HG03520 (cell line): ENCODE data around the gene MSS51.

ENCODE experiments used
- ATAC-seq: cut with Tn5 transposase; IDR thresholded peaks from one replicate; pipeline ENCODE4 v1.9.1; 2021; ENCODE audit warnings: mild to moderate bottlenecking, moderate library complexity; ENCODE audit not compliant: unreplicated experiment

MSS51 gene

DNA sequence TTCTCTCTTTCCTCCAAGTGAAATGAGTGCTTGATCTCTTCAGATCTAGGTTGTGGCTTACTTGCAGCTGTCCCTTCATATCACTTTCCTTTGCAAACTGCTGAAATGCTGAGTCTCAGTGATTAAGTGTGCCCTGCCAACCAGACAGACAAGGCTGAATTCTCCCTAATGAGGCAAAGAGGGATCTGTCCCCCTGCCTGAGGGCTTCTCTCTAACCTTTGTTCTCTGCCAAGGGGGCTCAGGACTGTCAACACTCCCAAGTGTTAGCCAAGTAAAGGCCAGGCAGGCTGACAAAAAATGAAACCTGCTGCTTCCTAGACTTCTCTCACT is at the start of gene MSS51:
Gene MSS51, minus strand, starts transcription at position 24 of the 330 bp plus-strand sequence. CDS start 5,277 bp downstream, outside the sequence.
- ATAC-seq = no peak

- no peak for ATAC-seq
These were observed 46.8 kb upstream of the MSS51 start for GRCh38 chr10:73480158-73480557.

DNA sequence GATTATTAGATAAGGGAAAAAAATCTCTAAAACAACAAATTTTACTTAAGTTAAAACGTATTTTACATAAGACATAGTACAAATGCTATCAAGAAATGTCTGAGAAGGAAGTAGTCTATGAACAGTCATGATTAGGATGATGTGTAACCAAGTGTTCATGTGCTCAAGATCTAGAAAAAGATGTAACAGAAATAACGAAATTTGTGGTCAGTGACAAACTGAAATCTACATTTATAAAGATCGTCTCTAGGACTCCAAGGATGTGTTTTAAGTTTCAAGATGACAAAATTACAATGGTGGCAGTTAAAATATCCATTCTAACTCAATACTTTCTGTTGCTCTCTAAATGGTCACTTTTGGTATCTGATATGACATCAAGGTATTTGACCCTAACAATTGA is 45.3 kb upstream of the MSS51 start:
- ATAC-seq = no peak

DNA sequence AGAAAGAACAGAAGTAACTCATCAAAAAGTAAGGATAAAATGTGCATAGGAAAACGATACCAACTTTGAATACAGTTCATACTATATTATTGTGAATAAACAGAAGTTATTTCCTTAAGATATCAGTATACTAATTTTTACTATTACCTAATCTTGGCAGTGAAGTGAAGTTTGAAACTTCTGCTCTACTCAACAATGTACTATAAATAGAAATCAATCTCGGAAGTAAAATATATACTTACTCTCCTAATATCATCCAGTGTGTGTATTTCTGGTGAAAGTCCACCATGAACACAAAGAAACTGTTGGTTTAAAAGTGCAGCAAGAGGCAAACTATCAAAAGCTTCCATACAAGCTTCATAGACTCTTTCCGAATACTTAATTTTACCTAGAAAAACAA is 37.9 kb upstream of the MSS51 start:
- no peak for ATAC-seq

DNA sequence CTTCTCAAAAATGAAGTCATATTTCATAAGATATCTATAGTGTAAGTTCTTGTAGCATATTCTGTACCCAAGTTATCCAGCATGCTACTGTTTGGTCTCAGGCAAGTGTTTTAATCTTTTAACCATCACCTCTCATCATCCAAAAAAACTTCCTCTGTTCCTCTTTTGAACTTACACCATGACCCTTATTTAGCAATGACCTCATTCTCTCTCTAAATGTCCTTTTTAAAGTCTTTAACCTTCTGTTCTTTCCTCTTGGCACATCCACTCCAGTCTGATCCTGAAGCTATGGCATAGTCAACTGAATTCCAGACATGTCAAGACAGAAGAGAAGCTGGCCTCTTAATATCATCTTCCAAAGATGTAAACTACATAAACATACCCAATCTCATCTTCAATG is 36.2 kb upstream of the MSS51 start:
- no peak for ATAC-seq

GRCh38 chr10:73467206-73467605 is 33.8 kb upstream of the MSS51 start:
- no peak for ATAC-seq

DNA sequence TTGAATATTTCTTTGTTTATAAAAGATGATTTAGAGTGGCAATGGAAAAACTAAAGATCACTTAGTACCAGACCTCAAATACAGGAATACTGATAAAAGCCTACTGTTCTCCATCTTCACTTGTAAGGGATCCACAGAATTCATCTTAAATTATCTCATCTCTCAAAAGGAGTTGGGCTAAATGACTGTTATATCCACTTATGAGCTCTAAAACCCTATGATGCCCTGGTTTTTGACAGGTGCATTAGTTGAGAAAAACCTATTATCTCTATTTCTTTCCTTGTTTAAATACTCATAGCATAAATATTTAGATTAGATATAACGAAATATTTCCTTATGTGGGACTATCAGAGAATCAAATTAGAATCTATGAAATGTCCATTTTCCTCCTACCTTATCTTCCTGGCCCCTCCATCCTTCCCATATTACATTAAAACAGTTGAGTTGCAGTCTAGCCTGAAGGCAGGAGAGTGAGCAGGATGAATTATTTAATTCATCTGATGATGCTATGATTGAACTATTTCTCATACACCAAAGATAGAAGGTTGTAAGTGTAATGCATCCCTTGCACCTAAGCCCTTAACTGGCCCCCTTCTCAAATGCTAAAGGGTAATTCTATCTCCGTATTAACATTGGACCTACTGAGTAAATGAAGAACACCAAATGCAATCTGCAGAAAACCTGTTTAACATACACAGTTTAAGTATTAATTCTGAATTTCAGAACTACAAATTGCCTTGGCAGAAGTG is 32.8 kb upstream of the MSS51 start:
- ATAC-seq = no peak

DNA sequence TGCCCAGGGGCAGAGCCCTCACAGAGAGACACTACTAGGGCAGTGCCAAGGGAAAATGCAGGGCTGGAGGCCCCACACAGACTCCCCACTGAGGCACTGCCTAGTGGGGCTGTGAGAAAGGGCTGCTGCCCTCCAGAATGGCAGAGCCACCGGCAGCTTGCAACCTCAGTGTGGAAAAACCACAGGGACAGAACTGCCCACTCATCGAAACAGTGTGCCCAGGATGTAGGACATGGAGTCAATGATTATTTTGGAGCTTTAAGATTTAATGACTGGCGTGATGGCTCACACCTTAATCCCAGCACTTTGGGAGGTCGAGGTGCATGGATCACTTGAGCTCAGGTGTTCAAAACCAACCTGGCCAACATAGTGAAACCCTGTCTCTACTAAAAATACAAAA is 27.5 kb upstream of the MSS51 start:
- ATAC-seq = no peak

- no peak for ATAC-seq
These were observed 26.4 kb upstream of the MSS51 start for GRCh38 chr10:73459683-73460314.

- ATAC-seq = no peak
These were observed 23.0 kb upstream of the MSS51 start for GRCh38 chr10:73456187-73456890.

DNA sequence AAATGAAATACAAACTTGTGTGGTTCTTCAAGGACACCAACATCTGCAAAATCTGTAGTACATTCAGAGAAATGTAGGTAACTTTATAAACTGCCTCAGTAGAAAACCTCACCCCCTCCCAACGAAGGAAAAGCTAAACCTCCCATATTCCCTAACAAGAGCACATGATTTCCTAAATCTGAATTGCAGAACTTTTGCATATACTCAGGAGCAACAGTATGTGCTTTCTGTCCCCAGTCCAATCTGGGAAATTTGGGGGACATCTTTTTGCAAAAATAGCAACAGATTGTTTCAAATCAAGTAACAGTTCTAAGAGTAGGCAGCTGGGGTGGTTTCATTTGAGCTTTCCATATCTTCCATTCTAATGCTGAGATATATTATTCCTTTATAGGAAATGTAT is 15.8 kb upstream of the MSS51 start:
- no peak for ATAC-seq

DNA sequence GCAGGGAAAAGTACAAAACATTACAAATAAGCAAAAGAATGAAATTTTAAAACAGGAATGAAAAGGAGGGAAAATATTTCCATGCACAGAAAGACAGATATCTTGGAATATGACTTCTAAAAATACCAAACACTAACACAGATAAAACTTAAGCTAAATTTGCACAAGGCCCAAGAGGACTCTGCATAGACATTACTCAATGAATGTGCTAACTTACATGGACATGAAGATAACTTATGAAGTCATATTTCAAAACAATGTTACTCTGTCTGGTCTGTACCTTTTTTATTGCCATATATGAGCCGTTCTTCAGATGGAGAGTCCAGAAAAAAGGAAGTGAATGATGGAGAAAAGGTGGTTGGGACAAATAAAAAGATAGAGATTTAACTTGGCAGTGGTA is 15.0 kb upstream of the MSS51 start:
- no peak for ATAC-seq

- ATAC-seq = no peak
These were observed 13.6 kb upstream of the MSS51 start for GRCh38 chr10:73446926-73447325.

- no peak for ATAC-seq
These were observed 11.1 kb upstream of the MSS51 start for GRCh38 chr10:73444457-73444856.

DNA sequence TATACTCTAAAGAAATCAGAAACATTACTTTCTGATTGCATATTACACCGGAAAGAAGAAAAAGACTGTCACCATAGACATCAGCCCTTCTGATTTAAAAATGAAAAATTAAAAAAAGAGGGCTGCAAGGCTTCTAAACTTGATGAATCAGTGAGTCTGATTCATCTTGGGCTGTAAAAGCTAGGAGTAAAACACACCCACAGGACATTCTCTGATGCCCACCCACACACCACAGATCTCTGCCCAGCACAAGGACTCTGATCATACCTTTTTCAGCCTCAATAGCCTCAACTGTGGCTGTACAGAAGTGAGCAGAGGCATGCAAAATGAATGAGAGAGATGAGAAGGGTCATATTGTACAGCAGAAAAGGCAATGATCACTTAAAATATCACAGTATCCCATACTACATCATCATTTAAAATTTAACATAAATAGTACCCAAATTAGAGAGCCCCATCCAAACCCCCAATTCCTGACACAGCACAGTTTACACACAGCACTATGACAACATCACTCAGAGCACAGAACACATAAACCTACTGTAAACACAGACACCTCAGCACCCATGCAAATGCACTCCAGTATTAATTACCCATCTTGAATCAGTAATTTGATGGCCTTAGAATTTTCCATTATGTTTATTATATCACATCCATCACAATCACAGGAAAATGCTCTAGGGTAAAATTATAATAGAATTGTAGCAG is 6.4 kb upstream of the MSS51 start:
- no peak for ATAC-seq

GRCh38 chr10:73439055-73439454 is 5.7 kb upstream of the MSS51 start:
- ATAC-seq = no peak

DNA sequence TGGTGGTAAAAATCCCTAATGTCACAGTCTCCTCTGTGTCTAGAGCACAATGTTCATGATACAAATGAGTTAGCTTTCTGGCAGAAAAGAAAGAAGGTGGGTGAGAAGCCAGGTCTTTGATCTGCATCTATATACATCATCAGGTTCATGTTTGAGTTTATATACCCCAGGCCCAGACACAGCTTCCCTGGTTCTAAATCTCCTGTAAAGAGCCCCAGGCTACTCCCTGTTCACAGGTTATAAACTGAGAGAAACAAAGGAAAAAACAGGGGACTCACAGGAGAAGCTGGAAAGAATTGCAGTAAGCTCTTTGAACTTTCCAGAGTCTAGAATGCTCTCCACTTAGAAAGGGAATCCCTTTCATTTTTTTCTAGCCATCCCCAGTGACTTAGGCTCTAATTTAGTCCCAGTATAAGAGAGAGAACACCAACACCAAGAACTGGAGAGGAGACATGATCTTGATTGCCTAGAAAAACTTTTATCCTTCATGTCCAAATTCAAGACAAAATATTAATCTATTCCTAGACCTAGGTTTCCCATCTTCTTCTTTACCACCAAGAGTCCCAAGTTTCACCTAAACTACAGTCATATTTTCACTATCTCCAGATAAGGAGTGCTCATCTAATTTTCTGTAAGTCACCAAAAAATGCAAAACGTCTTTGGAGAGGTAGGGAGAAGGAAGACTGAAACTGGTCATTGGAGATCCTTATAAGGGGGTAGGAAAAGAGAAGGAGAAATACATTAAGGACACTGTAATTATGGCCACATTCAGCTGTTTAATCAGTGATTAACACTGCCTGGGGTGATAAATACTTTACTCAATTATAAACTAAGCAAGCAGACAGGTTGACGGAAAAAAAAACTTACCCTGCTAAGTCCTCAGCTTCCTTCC is 469 bp downstream of the MSS51 start:
- no peak for ATAC-seq

GRCh38 chr10:73426318-73426717 is 7.0 kb downstream of the MSS51 start:
- ATAC-seq = no peak

DNA sequence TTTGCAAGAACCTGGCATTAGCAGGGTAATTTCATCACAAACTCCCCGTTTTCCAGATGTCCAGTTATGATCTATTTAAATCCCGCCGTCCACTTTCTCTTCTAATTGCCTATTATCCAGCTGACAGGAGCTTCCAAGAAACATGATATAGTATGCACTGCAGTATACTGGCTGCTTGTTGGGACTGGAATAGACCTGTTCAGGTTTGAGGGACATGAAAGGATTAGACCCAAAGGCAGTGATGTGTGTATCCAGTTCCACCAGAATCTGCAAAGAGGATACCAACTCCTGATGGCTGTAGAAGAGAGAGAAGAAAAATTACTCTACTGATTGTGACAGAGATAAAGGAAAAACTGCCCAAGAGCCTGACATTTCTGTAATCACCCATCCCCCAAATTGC is 8.9 kb downstream of the MSS51 start:
- ATAC-seq = no peak

- ATAC-seq = no peak
These were observed 10.1 kb downstream of the MSS51 start for GRCh38 chr10:73423309-73423708.

GRCh38 chr10:73416571-73416970 is 16.8 kb downstream of the MSS51 start:
- ATAC-seq = no peak
